ENCODE measurements around the gene ATP5ME.

DNA sequence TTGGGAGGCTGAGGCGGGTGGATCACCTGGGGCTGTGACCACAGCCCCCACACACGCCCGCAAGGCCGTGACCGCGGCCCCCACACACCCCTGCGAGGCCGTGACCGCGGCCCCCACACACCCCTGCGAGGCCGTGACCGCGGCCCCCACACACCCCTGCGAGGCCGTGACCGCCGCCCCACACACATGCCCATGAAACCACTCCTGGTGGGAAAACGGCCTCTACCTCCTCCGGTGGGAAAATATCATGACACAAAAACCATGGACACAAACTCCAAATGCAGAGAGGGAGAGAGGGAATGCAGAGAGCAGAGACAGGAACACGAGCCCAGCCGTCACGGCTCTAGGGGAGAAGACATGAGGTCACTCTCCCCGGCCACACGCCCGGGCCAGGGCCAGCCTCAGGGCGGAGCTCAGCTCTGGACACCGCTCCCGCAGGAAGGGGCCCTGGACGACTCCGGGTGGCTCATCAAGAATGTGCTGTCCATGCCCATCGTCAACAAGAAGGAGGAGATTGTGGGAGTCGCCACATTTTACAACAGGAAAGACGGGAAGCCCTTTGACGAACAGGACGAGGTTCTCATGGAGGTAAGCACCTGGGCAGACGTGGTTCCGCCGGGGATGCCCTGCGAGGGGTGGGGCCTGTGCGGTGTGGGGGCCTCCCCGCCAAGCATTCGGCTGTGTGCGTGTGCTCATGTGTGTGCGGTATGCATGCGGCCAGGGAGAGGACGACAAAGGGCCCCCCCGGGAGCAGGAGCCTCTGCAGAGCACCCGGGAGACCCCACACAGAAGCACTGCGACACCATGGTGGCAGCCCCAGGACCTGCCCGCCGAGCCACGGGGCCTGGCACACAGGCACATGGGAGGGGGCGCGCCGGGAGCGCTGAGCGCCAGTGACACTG lies 17.4 kb downstream of the ATP5ME start:
- TF ChIP-seq POLR2A (IDR thresholded peaks at IDR 0.05) (no peak), CTCF (IDR thresholded peaks at IDR 0.05 in 4 of 5, conservative IDR thresholded peaks at IDR 0.05 in 1 of 5) (no peak)

Measured in gastrocnemius medialis (tissue), 4 donors.